IPS-11a (cell line): ENCODE measurements around the gene MICAL3.

ENCODE experiments used
- H3K4me3 ChIP-seq: one replicate; pipeline ENCODE4 v1.5.1; 2013; ENCODE audit warnings: low read depth, low read length, control low read depth

MICAL3 gene

DNA sequence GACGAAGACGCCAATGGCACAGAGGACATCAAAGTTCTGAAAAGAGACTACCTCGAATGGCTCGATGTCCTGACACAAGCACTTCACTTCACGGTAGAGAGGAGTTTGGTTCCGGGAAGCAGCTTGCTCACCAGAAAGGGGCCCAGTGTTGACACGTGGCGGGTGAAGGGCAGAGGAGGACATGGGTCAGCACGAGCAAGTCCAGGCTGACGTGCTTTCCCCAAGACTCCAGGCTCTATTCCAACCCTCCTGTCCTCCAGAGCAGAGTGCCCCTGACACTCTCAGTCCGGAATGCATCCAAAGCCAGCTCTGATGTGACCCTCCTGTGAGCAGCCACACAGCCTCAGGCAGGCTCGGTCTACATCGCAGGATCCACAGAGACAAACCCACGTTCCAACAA is 172.6 kb downstream of the MICAL3 start:
- H3K4me3 ChIP-seq = no peak overlapping the region

- no peak overlapping the region for H3K4me3 ChIP-seq
Observed at GRCh38 chr22:17847360-17848078, 176.8 kb downstream of the MICAL3 start.

GRCh38 chr22:17846326-17846992 is 177.9 kb downstream of the MICAL3 start:
- H3K4me3 ChIP-seq = no peak overlapping the region

DNA sequence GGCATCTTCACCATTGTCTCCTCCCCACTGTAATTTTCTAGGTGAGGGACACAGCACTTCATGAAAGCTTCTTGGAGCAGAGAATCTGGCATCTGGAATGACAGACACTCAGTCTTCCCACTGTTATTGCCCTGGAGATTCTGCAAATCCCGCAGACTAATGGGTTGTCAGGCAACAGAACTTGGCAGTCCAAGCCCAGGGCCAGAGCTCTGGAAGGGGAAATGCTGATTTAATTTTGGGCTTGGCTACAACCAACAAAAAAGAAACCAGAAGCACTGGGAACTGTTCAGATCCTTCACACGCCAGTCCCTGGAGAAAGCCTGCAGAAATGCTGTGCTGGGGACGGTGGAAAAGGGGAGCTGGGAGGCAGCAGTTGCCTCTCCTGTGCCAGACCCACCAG is 178.6 kb downstream of the MICAL3 start:
- no peak overlapping the region for H3K4me3 ChIP-seq

DNA sequence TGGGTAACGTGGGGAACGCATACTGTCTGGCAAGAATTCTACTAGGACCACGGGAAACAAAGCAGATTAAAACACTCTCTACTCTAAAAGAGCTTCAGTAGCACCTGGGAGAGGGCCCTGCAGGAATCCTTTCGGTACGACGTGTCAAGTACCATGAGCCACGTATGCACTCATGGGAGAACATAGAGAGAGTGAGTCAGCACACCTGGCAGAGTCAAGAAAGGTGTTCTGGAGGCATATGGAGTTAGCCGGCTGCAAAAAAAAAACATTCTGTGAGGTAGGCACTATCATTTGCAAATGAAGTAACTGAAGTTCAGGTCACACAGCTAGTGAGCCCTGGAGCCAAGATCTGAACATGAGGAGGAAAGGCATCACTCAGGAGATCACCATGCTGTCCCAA is 179.0 kb downstream of the MICAL3 start:
- H3K4me3 ChIP-seq = no peak overlapping the region

DNA sequence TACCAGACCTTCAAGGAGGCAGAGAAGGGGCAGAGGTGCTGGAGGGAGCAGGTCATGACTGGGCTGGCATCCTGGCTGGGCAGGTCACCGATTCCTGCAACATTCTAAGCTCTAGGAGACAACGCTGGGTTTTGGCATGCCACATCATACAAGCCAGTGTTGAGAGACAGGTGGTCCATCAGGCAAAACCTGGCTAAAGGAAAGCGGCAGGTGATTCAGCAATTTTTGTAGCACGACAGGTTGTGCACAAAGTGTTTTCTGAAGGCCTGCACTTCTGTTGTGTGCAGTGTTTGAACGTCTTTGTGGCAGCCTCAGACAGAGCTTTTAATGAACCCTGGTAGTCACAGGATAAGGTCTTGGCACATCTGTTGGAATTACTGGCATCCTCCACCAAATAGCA is 180.2 kb downstream of the MICAL3 start:
- H3K4me3 ChIP-seq = no peak overlapping the region

DNA sequence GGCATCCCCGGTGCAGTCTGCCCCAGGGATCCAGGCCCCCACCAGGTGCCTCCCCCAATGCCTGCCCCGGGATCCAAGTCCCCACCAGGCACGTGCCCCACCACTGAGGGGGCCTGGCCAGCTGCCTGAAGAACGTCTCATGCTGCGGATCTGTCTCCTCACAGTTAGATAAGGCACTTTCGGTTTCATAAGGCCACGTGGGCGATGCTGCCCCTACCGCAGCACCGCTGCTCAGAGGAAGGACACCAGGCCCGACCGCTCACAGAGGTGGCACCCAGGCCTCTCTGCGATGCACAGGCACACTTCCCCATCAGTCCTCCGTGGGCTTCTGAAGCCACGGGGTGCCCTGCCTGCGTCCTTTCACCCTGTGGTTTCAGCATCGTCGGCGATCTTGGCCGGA is 182.0 kb downstream of the MICAL3 start:
- no peak overlapping the region for H3K4me3 ChIP-seq

DNA sequence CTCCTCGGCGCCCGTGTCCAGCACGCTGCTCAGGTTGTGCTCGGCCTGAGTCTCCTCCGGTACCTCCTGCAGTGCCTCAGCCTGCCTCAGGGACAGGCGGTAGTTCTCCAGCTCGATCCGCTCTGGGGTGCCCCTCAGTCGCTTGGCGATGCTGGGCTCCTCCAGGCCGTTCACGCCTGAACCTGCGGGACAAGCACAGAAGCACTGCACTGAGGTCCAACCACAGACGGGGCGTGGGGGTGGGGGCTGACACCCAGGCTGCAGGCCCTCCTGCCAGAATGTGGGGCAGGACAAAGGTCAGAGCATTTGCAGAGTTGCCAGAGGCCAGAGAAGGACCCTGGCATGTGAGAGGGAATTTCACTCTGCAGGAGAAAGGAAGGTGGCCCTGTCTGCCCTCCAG is 182.5 kb downstream of the MICAL3 start:
- H3K4me3 ChIP-seq = no peak overlapping the region

GRCh38 chr22:17838180-17838865 is 186.0 kb downstream of the MICAL3 start:
- no peak overlapping the region for H3K4me3 ChIP-seq

DNA sequence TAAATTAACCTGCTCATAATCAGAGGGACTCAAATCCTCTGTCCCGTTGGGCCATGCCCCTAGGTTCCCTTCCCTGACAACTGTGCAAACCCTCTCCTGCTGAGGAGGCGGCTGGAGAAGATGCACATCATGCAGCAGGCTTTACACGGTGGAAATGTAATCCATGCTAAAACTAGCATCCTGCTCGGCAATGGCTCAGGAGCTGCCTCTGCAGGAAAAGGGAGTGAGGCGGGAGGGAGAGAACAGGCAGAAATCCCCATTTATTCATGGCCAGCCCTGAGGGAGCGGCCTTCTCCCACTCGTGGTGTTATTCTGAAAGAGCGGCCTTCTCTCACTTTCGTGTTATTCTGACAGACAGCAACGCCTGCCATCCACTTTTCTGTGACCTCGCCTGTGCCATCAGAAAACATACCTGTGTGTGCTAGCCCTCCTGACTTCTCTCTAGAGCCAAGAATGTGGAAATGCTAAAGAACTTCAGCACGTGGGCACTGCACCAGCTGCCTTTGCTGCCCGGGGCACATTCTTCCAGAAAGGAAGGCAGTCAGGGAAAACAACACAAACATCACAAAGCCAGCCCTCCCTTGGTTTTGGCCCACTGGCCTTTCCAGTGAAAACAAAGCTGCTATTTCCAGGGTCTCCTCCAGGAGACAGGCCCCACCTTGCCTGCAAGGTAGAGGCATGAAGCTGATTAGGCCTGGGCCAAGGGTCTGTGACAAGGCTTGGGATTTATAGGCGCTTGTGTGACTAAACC is 187.2 kb downstream of the MICAL3 start:
- H3K4me3 ChIP-seq = no peak overlapping the region

DNA sequence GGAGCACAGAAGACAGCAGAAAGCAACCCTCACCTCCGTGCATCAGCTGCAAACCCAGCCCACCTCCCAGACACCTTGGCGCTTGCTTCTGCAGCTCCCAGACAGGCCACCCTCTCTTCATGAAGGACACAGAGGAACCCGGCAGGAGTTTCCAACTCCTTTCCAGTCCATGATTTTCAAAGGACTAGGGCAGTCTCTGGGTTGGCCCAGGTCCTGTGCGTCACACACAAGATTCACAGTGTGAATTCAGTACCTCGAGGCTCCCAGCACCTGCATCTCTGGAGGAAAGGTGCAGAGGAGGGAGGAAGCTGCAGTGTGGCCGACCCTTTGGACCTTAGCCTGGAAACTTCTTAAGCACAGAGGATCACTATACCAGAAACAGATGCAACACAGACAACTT is 189.1 kb downstream of the MICAL3 start:
- no peak overlapping the region for H3K4me3 ChIP-seq

- no peak overlapping the region for H3K4me3 ChIP-seq
Observed at GRCh38 chr22:17833489-17833888, 190.9 kb downstream of the MICAL3 start.

- no peak overlapping the region for H3K4me3 ChIP-seq
Observed at GRCh38 chr22:17832665-17833064, 191.7 kb downstream of the MICAL3 start.

DNA sequence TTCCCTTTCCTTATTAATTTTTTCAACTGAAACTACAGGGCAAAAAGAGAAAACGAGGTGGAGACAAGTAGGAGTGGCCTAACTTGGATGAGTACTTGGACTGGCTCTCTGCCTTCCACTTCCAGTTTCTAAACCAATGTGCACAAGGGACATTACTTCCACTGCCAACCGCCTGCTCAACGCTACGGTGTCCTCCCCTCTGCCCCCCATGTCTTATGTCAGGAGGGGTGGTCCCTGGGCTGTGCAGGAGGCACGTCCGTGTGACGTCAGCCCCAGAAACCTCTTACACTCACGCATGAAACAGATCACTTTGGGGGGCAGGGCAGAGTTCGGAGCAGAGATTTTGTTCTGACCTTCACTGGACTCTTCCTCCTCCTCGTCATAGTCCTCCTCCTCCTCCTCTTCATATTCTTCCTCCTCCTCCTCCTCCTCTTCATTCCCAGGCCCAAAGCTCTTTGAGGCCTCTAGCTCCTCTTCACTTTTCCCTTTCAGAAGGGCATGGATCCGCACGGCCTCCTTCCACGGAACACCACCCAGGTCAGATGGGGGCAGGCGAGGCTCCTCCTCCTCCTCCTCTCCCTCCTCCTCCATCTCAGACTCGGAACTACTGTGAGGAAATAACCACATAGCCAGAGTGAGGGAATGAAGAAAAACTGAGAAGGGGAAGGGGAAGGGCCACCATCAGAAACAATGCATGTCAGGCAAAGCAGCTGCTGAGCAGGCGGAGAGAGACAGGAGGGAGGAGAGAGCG is 192.7 kb downstream of the MICAL3 start:
- H3K4me3 ChIP-seq = no peak overlapping the region

DNA sequence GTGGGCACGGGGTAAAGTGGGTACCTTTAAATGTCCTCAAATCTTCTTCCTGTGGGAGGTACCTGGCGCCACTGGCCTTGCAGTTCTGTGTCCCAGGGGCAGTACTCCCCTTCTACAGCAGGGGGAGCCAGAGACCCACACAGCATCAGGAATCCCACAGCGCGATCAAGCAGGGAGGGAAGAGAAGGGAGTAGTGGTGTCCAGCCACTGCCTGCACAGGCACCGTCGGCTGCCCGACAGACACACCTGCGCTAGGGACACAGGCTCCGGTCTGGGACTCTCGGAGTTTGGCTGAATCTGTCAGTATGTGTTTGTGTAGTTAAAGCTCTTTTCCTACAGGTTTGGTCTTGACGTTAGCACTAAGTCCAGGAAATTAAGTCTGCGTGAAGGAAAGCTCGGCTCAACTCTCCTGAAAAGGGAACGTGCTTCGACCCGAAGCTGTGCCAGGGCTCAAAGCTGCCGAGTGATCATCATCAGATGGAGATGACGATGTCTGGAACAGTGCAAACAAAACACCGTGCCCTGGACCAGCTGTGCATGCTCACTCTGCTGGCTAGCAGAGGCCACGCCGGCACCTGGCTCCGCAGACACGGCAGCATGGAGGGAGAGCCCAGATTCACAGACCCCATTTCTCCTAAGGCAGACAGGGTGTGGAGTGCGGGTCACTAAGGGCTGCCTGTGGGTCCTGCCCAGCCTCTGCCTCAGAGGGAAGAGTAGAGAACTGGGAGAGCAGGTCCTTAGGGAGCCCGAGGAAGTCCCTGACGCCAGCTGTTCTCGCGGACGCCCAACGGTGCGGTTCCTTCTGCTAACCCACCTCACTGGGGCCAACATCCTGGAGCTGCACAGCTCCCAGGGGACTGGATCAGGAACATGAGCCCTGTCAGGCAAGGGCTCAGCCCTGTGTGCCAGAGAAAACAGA is 194.1 kb downstream of the MICAL3 start:
- no peak overlapping the region for H3K4me3 ChIP-seq

DNA sequence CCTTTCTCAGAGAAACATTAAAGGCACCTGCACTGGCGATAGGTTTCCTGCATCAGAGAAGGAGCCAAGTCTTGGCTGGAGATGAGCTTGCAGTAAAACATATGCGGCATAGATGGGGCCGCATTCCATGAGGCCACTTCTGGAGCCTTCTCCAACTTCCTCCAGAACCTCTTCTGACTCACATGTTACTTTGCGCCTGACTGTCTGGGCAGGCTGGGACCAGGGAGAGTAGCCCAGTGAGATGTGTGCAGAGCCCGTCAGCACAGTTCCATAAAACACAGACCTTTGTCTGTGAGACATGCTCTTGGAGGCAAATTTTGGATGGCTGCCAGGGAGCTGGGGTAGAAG is 194.7 kb downstream of the MICAL3 start:
- H3K4me3 ChIP-seq = no peak overlapping the region

- H3K4me3 ChIP-seq = no peak overlapping the region
Observed at GRCh38 chr22:17828502-17829080, 195.8 kb downstream of the MICAL3 start.

DNA sequence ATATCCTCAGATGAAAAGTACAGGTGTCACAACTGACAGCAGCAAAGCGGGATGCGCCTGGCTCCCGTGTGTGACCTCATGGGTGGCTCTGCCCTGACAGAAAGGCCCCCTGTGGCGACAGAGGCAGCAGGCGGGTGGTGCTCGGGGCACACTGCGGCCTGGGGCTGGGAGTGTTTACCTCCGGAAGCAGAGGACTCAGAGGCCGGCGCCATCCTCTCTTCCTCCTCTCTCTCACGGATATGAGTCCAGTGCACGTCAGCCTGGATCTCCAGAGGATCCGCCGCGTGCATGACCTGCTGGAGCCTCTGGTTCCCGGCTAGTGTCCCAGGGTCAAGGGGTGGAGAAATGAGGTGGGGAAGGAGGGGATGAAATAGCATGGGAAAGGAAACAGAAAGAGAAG is 196.9 kb downstream of the MICAL3 start:
- no peak overlapping the region for H3K4me3 ChIP-seq

- no peak overlapping the region for H3K4me3 ChIP-seq
Observed at GRCh38 chr22:17825876-17826550, 198.3 kb downstream of the MICAL3 start.
